Globus pallidus (tissue), 1 donor: ENCODE measurements around the gene ENAM.
"Not testable (repeated sequence)": the region's sequence is repeated elsewhere in the genome, so short reads cannot be mapped to it uniquely, and the experiment has no call there.

Source experiments
- DNase-seq: peaks from one replicate; pipeline ENCODE4 v3.0.0-alpha.2; 2015; ENCODE audit warnings: low spot score

ENAM gene

DNA sequence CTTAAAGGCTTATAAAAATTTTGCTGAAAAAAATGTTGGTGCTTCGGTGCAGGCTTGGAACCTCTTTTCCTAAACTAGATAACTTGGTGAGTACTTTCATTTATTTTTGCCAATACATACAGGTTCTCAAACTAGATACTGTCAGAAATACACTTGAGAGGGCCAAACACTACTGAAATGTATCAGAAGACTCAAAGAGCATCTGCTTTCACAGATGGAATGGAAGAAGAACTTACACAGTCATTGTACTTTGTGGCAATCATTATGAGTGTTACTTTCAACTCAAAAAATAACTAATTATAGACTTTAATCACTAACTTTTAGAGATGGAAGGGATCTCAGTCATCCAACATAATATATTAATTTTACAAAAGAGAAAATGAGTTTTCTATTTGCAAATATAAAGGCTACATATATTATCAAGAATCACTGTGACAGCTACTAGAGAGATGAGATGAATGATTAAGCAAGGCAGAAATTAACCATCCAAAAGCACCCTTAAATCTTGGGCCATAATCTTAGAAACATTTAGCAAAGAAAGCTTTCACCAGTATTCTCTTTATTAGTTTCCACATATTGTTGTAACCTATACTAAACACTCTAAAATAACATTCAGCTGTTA, 1.0 kb downstream of the ENAM start:
- no peak for DNase-seq

DNA sequence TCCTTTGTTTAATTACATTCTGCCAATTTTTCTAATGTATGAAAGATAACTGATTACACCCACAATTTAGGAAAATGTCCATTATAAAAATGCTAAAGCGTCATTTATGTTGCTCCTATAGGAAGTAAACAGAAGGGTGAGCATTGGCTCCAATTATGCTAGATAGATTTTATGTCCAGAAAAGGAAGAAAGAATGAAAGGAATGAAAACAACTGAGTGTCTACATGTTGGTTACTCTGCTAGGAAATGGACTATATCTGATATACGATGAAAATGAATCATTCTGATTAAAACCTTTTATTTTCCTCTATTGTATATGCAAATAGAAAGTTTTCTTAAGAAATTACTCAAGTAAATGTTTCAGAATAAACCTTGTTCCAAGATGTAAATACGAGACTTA, 1.6 kb downstream of the ENAM start:
- DNase-seq = no peak

DNA sequence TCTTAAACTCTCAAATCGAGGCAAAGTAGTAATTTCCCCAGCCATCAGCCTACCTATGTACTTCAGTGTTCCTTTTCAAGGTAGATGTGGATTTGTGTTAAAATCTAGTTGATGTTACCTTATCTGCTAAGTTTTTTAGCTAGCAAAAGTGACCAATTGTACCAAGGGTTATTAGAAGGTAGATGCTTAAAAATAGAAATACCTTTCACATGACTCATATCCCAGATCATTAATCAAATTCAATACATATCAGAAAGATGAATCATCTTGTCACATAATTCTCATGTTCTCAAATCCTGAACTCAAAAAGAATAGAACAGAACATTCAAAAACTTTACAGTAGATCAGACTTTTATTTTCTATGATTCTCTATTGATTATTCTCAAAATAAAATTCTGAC, 3.5 kb downstream of the ENAM start:
- DNase-seq = no peak

DNA sequence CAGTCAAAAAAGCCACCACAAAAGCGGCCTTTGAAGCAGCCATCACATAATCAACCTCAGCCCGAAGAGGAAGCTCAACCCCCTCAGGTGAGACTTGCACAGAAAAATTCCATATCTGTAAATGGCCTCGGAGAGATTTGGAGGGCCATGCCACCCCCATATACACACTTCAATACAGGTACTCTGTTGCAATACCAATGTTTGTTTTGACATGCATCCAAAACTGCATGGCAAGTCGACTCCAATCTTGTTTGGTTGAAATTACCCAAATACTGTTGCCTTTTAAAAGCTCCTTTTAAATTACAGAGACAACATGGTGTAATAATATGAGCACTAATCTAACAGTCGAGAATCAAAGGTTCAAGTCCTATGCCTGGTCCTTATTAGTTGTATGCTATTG, 5.9 kb downstream of the ENAM start:
- DNase-seq = no peak

DNA sequence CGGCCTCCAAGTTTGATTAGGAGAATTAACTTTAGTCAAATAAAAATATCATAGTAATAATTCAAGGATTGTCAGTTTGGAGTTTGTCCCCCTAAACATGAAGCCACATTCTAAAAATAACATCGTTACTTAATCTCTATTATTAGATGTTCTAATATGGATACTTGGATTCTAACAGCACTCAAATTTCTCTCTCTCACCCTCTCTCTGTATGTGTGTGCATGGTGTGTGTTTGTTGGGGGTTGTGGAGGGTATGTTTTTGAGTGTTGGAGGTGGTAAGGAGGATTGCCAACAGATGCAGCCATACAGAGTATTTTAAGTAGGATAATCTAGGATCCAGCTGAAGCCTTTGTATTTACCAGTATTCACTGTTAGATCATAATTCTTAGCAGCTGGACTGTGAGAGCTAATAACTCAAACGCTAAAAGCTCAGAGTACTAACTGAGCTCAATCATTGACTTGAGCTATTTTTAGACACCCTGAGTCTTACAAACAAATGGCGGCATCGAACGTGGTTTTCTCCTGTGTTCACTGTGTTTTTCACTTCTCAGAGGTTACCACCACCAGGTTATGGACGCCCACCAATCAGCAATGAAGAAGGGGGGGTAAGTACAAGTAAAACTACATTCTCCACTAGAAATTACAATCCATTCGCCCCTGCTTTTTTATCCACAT, 8.8 kb downstream of the ENAM start:
- DNase-seq = no peak

DNA sequence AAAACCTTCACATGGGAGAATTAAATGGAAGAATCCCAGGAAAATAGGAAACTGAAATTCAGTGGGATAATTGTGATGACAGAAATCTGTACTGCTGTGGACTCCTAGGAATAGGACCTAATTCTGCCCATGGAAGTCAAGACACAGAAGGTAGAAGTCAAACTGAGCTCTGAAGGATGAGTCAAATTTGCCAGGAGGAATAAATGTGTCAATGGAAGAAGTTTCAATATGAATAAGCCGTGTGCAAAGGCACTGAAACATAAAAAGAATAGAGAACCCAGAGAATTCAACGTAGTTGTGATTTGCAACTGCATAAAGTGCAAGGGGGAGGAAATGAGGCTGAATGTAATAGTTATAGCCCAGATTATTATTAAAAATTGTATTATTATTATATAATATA, 11.6 kb downstream of the ENAM start:
- DNase-seq = no peak

DNA sequence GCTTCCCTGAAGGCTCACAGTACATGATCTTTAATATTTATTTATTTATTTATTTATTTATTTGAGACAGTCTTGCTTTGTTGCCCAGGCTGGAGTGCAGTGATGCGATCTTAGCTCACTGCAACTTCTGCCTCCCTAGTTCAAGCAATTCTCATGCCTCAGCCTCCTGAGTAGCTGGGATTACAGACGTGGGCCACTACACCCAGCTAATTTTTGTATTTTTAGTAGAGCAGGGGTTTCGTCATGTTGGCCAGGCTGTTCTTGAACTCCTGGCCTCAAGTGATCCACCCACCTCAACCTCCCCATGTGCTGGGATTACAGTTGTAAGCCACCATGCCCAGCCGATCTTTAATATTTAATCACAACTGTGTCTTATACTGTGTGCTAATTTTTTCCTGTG, 22.2 kb downstream of the ENAM start:
- DNase-seq = not testable (repeated sequence)

DNA sequence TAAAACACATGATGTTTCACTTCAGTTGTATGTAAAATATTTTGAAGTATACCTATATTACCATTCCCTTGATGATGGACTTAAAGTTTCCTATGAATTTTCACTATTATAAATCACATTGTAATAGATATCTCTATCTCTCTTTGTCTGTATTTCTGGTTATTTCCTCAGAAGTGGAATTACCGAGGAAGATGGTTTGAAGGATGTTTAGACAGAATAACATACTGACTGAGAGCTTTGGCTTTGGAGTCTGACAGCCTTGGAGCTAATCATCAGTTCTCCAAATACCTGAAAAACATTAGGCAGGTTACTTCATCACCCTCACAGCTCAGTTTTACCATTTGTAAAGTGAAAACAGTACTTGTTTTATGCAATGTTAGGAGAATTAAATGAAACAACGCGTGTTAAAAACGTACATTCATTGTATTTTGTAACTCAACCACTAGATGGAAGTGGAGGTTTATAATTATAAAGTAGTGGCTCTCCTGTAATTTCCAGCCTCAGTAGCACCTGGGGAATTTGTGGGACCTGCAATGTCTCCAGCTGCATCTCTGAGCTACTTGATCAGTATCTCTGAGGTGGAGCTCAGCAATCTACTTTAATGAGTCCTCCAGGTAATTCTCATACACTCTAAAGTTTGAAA, 23.4 kb downstream of the ENAM start:
- DNase-seq = peak; percentile 23

DNA sequence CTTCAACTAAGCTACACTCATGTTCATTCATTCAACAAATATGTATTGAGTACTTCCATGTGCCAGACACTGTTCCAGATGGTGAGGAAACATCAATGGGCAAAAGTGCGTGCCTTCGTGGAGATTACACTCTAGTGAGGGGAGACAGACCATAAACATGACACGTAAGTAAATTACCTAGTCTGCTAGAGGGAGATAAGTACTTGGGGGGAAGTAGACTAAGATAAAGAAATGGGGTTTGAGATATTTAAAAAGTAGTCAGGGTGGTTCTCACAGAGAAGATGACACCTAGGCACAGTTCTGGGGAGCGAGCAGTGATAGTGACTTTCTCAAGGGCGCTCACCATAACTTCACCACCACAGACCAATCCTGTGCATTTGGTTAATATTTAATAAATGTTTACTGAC, 26.1 kb downstream of the ENAM start:
- no peak for DNase-seq

DNA sequence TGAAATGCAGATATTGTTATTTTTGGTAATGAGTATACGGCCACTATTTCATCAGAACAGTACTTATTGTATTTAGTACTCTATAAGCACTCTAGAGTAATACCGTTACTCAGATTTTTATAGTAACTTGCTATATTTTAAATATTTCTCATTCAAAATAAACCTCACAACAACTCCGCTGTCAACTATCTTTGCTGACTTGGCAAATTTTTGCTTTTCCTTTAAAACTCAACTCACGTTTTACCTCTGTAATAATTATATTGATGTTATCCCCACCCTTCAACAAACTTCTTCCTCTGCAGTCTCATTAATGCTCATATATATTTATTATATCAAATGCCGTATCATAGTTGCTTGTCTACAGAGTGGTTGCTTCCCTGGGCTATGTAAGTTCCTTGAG, 28.8 kb downstream of the ENAM start:
- no peak for DNase-seq

DNA sequence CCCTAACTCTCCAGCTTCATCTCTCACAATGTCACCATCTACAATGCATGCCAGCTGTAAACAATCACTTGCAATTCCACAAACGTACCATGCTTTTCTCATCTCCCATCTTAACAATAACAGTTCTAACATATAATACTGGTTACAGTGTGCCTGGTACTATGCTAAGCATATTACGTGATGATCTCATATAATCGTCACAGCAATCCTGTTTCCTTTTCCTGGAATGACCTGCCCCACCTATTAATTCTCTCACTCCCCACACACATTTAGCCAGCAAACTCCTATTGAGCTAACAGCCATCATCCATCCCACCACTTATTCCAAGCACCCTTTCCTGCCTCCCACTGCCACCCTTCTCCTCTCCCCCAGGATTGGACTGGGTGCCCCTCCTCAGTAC, 29.9 kb downstream of the ENAM start:
- no peak for DNase-seq

DNA sequence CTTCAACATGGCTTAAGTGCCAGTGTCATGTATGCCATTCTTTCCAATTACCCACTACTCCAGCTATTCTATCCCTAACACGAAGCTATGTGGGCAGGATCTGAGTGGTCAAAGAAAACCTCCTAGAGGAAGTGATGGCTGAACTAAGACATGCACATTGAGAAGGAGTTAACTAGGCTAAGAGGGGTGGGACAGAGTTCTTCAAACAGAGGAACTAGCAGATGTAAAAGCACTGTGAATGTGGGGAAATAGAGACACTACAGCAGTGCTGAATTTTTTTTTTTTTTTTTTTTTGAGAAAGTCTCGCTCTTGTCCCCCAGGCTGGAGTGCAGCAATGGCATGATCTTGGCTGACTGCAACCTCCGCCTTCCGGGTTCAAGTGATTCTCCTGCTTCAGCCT, 31.6 kb downstream of the ENAM start:
- no peak for DNase-seq

DNA sequence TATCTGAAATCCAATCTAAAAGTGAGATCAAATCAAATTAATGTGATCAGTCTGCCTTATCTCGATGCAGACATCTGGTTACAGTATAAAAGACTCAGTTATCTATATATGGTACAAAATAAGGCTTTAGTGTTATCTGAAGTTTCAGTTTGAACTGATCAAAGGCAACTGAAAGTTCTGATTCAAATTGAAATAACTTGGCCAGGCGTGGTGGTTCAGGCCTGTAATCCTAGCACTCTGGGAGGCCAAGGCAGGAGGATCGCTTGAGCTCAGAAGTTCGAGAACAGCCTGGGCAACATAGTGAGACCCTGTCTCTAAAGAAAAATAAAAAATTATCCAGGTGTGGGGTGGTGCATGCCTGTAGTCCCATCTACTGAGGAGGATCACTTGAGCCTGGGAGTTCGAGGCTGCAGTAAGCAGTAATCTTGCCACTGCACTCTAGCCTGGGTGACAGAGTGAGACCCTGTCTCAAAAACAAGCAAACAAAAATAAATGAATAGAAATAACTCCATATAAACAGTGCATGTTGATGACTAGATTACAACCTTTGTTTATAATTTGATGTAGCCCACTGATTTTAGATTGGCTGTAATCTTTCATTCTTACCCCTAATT, 32.9 kb downstream of the ENAM start:
- not testable (repeated sequence) for DNase-seq

DNA sequence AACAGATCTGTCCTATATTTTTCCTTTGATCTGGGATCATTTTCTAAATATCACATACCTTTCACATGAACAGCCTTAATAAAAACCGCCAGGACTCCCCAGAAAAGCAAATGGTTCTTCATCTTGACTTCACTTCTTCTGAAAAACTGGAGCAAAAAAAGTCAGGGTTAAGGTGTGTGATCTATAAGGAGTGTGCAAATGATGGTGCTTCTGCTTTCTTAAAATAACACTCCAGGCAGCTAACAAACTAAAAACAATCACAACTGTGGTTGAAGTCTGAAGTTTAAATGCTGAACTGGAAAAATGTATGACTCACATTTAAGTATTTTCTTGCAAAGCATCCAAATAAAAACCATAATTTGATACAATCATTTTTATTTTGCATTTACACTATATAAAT, 37.8 kb downstream of the ENAM start, which contains the start of gene JCHAIN:
Gene JCHAIN (minus strand): TSS at position 140 of the 400 bp plus-strand sequence. CDS start 18 bp downstream, at position 122.
- no peak for DNase-seq

DNA sequence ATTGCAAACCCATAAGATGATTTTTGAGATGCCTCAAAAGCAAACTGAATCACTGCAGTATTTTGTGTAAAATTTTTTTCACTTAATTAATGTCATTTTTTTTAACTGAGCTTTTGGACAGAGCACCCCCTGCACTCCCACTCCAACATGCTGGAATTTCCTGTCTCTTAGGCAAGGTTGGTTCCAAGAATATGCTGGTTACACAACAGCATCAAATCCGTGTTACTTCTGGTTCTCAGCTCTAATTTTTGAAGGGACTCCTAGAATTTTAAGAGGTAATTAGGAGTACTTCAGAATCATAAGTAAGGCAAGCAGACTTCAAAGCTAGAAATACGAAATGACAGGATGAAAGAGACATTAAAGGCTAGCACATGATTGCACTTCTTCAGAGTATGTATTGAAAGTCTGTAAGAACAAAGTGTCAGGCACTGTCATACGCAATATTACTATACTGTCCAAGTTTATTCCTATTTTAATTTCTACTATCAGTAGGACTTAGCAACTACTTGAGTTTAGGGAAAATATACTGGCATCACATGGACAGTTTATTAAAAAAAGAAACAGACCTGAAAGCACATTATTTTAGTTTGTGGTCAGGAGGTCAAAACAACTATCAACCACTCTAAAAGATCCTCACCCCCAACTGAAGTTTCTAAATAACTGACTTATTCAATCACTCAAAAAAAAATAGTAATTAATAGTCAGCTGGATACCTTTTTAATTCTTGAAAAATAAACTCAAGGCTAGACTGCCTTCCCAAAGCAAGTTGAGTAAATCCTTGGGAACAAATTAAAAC, 39.4 kb downstream of the ENAM start:
- DNase-seq = no peak

DNA sequence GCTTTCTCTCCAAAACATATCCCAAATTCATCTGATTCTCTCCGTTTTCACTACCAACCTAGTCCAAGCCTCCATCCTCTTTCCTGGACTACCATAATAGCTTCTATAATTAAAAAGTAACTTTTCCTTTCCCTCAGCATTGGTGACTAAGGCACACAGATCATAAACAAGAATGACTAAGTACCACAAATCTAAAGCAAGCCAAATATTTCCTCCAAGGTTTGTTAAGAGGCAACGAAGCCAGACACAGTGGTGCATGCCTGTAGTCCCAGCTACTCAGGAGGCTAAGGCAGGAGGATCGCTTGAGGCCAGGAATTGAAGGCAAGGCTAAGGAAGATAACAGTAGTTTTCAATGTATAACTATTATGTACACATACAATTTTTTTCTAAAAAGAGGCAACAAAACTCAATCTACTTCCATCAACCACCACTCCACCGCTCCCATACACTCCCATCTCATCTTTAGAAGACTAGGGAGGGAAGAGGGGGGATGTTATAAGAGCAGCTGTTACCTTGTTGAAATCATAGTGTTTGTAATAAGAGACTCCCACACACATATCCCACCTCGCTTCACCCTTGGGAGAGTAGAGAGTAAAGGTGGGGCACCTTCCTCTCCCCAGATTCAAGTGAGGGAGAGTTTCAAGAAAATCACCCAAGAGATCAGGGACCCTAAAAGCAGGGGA, 41.9 kb downstream of the ENAM start:
- no peak for DNase-seq

DNA sequence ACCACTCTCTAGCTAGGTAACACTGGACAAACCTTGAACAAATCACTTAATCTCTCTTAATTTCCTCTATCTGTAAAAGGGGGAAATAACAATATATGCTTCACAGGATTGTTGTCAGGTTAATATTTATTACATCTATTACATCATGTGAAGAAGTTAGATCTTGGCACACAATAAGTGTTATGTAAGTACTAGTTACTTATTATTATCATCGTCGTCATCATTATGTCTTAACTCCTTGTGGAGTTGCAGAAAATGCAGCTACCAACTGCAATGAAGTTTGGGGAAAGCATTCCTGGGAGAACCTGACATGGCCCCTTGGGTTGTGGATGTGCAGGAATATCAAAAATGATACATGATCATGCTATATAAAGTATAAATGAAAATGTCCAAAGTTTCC, 42.5 kb downstream of the ENAM start:
- DNase-seq = no peak

DNA sequence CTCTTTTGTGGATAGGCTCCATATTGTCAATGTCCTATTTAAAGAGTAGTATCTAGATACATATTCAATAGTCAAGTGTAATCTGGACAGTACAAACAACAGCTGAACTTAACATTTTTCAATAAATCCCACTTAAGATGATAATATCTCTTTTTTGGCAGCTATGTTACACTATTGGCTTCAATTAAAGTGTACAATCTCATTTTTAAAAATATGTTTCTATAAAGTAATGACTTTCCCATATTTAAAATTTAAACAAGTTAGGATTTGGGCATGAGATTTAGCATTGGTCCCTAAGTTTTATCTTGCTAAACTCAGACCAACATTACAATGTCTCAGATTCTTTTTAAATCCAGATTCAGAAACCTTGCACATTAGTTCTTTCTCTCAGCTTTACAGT, 45.6 kb downstream of the ENAM start:
- DNase-seq = no peak

DNA sequence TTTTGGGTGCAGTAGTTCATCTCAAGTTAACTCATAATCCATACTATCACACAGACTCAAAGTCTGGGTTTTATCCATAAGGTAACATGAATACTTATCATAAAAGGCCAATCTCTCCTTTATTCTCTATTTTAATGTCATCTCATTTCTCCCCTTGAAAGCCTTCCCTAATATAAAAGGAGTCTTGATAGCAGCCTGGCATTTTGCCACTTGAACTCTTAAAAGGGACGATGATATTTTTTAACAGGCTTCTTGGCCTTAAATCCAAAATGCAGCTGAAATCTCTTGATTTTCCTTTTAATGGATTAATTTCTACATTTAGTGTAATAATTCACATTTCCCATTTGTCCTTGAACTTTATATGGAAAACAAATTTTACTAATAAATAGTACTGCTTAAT, 46.2 kb downstream of the ENAM start:
- DNase-seq = no peak

DNA sequence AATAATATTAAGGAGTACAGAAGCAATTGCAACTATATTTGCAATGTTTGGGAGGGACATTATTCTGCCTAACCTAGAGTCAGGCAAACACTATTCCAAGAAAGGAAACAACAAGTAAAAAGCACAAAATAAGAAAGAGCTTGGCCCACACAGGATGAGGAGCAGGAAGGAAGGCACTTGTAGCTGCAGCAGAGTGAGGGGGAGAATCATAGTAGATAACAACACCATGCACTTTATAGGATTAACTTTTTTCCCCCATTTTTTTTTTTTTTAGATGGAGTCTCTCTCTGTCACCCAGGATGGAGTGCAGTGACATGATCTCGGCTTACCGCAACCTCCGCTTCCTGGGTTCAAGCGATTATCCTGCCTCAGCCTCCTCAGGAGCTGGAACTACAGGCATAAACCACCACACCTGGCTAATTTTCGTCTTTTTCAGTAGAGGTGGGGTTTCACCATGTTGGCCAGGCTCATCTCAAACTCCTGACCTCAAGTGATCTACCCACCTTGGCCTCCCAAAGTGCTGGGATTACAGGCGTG, 48.1 kb downstream of the ENAM start:
- no peak for DNase-seq

DNA sequence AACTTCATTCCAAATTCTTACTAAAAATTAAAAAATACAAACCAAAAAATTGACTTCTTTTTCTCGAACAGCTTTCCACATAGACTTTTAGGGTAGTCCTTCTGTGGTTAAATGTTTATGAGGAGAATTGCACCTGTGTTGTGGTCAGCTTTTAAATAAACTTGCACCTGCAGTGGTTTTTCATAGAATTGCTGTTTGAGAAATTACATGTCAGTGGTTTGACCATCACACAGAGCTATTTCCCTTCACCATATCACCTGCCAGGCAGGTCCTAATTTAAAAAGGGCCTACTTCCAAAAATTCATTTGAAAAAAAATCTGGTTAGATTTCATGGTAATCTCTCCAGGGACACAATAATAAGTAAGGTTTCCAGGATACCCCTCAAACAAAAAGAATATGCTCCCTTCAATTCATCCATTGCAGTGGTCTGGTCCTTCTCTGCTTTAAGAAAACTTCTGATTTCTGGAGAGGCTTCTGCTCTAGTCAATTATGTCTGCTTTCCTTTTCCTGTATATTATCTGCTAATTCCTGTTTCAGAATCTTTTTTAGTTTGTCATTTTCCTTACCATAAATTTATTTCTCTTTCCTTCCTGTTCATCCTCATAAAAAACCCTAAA, 49.9 kb downstream of the ENAM start:
- no peak for DNase-seq
